ENCODE results near the gene TMOD2. TPM values are rescaled to one million over a fixed set of nuclear protein-coding genes. Genes with fewer than 3 reads are reported as not detected.

The TMOD2 gene
- total and polyA plus RNA-seq, 2 of the 8 experiments (the other 6 are each of a cell fraction or from before 2014, with no cell fraction given), result 0.80 to 6.5 TPM

GRCh38 chr15:51776952-51777569 lies 25.7 kb downstream of the TMOD2 start:
- no peaks in the 10 kb centered on the region for H3K79me1 ChIP-seq (ENCODE audit: low read depth, low read length)
- H3K18ac ChIP-seq (ENCODE audit: extremely low read depth, low read length), result no peak overlapping the region
- H3K14ac ChIP-seq (ENCODE audit: insufficient read length), result no peak overlapping the region
- no peak overlapping the region for H4K8ac ChIP-seq (ENCODE audit: extremely low read depth, insufficient read depth, low read length)
- H2AFZ ChIP-seq (ENCODE audit: low read length), result 0 out of 2 replicates have a peak overlapping the region, but pooled peaks have one; percentile 18
- H4K20me1 ChIP-seq (replicated peaks in 1 of 2; ENCODE audit: control insufficient read depth in 1 of 2, insufficient read depth in 2 of 2, low read length in 2 of 2), result no peaks in the 10 kb centered on the region
- no peak overlapping the region for H3K27ac ChIP-seq (ENCODE audit: low read depth, low read length)
- H3K4me2 ChIP-seq (ENCODE audit: insufficient read depth in 1 of 2, low read depth in 2 of 2, low read length in 2 of 2), result no peak overlapping the region
- 52% methylated on average over 6 of the region's 6 CpGs; no CpG with 5 or more reads in 1 of the 2 experiments for WGBS, 2 experiments (ENCODE audit: extremely low coverage in 1 of 2, insufficient coverage in 1 of 2, insufficient read length in 1 of 2, insufficient replicate concordance in 2 of 2, low coverage in 1 of 2, low lambda C conversion rate in 2 of 2, missing lambda C conversion rate in 1 of 2)
- no peak overlapping the region for H2BK120ac ChIP-seq (replicated peaks; ENCODE audit: low read depth, low read length)
- no peaks in the 10 kb centered on the region for H3K27me3 ChIP-seq (replicated peaks in 1 of 4; ENCODE audit: control insufficient read depth in 3 of 4, extremely low read depth in 1 of 4, insufficient read depth in 3 of 4, low read length in 3 of 4)
- H4K91ac ChIP-seq (replicated peaks; ENCODE audit: insufficient read length, low read length), result no peak overlapping the region
- no peak overlapping the region for H4K5ac ChIP-seq (ENCODE audit: insufficient read length, low read depth, low read length)
- H3K56ac ChIP-seq (replicated peaks; ENCODE audit: insufficient read length, low read depth, low read length), result no peak overlapping the region
- CTCF ChIA-PET (ENCODE audit: partially characterized antibody), result interaction anchor here (0.7 to 9.8 kb wide), 68 partner anchors 9 to 301 kb away, joined by 3 to 243 read pairs (median 6); partner anchors contain the start of genes LYSMD2 and SCG3
- no peak overlapping the region for H2BK15ac ChIP-seq (ENCODE audit: low read length)
- no peak overlapping the region for H2BK5ac ChIP-seq (ENCODE audit: low read depth, low read length)
- no peak overlapping the region for H3K23ac ChIP-seq (ENCODE audit: insufficient read length)
- DNase-seq (ENCODE audit: low read depth in 1 of 2, low spot score in 2 of 2), result peak in 1 of 2 experiments; percentile 63
- H2BK12ac ChIP-seq (ENCODE audit: low read depth, low read length), result no peak overlapping the region
- no peaks in the 10 kb centered on the region for H3K9me3 ChIP-seq (ENCODE audit: insufficient read depth in 2 of 2, low read depth in 1 of 2, low read length in 1 of 2)
- no peak overlapping the region for H3K4me3 ChIP-seq (ENCODE audit: extremely low read depth in 1 of 4, insufficient read depth in 2 of 4, low read depth in 3 of 4, low read length in 4 of 4)
- H2AK5ac ChIP-seq (ENCODE audit: low read depth, low read length), result no peak overlapping the region
- H3K23me2 ChIP-seq (ENCODE audit: low read depth, low read length), result no peaks in the 10 kb centered on the region
- H2BK20ac ChIP-seq (ENCODE audit: low read length), result no peak overlapping the region
- no peak overlapping the region for H3K4ac ChIP-seq (replicated peaks; ENCODE audit: insufficient read length, low read depth, low read length)
- H3K79me2 ChIP-seq (ENCODE audit: control insufficient read depth in 1 of 2, insufficient read depth in 2 of 2, low read length in 2 of 2), result no peaks in the 10 kb centered on the region
- no peaks in the 10 kb centered on the region for H3K36me3 ChIP-seq (ENCODE audit: control insufficient read depth in 2 of 4, insufficient read depth in 4 of 4, low read length in 3 of 4)
- POLR2A ChIA-PET (ENCODE audit: partially characterized antibody), result interaction anchor here (2.0 kb wide), 1 partner anchor 127 kb away, joined by 7 read pairs; no protein-coding TSS in a partner anchor
- FAIRE-seq, result peak; percentile 95
- no peak overlapping the region for H3K9ac ChIP-seq (replicated peaks in 1 of 4; ENCODE audit: extremely low read depth in 1 of 4, low read depth in 3 of 4, low read length in 3 of 4)
- TF ChIP-seq CEBPB (IDR thresholded peaks at IDR 0.05; ENCODE audit: low read depth, low read length) (peak; percentile 54; the same call in 1 of the 2 replicates), MAFK (IDR thresholded peaks at IDR 0.05; ENCODE audit: low read depth, low read length) (0 out of 2 replicates have a peak, but pooled peaks have one; percentile 20), RAD21 (IDR thresholded peaks at IDR 0.05 in 1 of 2, conservative IDR thresholded peaks at IDR 0.05 in 1 of 2; ENCODE audit: low read depth in 2 of 2, low read length in 2 of 2) (peak; percentile 61 to 71), TAF7 (optimal IDR thresholded peaks at IDR 0.05; ENCODE audit: borderline replicate concordance, low read depth, low read length) (no peak), CTCF (IDR thresholded peaks at IDR 0.05; ENCODE audit: control extremely low read depth in 1 of 3, insufficient read depth in 1 of 3, low read depth in 1 of 3, low read length in 3 of 3) (peak in 2 of 3 experiments; percentile 85 to 87; a peak in 3 of 4 replicates), KDM4A (IDR thresholded peaks at IDR 0.05; ENCODE audit: low read depth, low read length, severe bottlenecking) (no peak)
- peaks cover 0 to 2% (median 0%) of the 10 kb centered on the region in 4 experiments; a peak in 2 of 7 replicates for H3K4me1 ChIP-seq (replicated peaks in 1 of 4; ENCODE audit: control insufficient read depth in 3 of 4, insufficient read depth in 4 of 4, low read length in 3 of 4)

All from H1 (cell line).